AG09309 (cell line): ENCODE measurements around the gene RNF38.
"Not testable (repeated sequence)": the region's sequence is repeated elsewhere in the genome, so short reads cannot be mapped to it uniquely, and the experiment has no call there.

Experiments
- DNase-seq: peaks from one replicate; pipeline ENCODE4 v3.0.0-alpha.2; 2010; ENCODE audit warnings: low read depth
- H3K4me3 ChIP-seq: 2 replicates; pipeline ENCODE4 v1.5.1; 2011; ENCODE audit warnings: mild to moderate bottlenecking, low read depth, low read length, moderate library complexity; ENCODE audit not compliant: control insufficient read depth
- CTCF ChIP-seq: IDR thresholded peaks from 2 replicates; pipeline ENCODE4 v1.5.1; 2011; ENCODE audit warnings: mild to moderate bottlenecking, low read depth, low read length, inconsistent platforms; ENCODE audit not compliant: insufficient read depth, control insufficient read depth; ENCODE audit errors: missing control alignments

Gene RNF38

DNA sequence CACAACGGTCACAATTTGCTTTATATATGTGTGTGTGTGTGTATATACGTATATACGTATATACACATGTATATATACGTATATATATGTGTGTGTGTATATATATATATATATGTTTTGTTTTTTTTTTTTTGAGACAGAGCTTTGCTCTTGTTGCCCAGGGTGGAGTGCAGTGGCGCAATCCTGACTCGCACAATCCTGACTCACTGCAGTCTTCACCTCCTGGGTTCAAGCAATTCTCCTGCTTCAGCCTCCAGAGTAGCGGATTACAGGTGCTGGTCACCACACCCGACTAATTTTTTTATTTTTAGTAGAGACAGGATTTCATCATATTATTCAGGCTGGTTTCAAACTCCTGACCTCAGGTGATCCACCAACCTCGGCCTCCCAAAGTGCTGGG lies 3.1 kb downstream of the RNF38 start:
- TF ChIP-seq CTCF, result no peak
- DNase-seq, result no peak
- H3K4me3 ChIP-seq, result no peak overlapping the region

DNA sequence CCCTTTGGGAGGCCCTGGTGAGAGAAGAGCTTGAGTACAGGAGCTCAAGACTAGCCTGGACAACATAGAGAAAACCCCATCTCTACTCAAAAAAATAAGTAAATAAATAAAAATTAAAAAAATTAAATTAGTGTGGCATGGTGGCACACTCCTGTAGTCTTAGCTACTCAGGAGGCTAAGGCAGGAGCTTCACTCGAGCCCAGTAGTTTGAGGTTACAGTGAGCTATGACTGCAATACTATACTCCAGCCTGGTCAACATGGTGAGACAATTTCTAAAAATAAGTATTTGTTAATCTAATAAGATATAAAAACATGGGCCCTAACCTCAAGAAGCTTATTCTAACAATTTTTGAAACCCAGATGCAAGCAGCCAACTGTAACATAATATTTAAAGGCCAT lies 7.6 kb downstream of the RNF38 start:
- H3K4me3 ChIP-seq, result no peak overlapping the region
- TF ChIP-seq CTCF, result no peak
- no peak for DNase-seq

DNA sequence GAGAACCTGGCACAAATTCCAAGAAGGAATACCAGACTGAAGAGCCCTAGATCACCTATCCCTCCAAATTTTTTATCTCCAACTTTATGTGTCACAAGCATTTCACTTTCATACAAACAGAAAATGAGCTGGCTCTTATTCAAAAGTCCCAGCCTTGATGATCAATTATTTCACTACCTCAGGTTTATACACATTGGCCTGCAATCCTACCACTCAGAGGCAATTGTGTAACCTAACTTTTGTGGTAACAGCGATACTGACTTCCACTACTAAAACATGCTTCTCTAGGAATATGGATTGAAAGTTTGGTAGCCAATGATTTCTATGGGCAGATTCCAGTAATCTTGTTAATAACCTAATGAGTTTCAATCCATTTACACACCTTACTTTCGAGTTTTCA lies 10.5 kb downstream of the RNF38 start:
- no peak overlapping the region for H3K4me3 ChIP-seq
- no peak for TF ChIP-seq CTCF
- no peak for DNase-seq

DNA sequence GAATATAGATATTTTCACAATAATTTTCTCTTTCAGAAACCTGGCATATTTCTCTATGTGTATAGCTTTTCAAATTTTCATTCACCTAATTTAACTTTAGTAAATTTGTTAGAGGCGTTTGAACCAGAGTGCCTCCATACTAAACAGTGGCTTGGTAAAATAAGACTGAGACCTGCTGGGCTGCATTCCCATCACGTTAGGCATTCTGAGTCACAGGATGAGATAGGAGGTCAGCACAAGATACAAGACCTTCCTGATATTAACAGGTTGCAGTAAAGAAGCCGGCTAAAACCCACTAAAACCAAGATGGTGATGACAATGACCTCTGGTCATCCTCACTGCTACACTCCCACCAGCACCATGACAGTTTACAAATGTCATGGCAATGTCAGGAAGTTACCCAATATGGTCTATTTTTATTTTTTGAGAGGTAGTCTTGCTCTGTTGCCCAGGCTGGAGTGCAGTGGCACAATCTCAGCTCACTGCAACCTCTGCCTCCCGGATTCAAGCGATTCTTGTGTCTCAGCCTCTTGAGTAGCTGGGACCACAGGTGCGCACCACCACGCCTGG lies 13.6 kb downstream of the RNF38 start:
- DNase-seq, H3K4me3 ChIP-seq: not testable (repeated sequence)

DNA sequence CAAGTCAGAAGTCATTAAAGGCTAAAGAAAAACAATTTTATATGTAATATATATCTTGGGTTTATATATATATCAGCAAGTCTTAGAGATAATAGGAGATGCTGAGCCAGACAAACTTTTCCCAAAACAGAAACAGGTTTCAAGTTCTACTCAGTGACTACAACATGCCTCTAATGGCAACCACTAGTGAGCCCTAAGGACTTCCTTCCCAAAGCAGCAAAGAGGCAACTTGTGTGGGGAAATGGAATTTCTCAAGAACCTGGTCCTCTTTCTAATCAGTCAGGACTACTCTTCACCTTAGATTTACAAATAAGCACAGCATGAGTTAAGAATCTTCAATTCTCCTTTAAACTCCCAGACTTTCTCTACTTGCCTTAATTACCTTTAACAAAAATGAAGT lies 17.6 kb downstream of the RNF38 start:
- H3K4me3 ChIP-seq, result no peak overlapping the region
- no peak for DNase-seq

DNA sequence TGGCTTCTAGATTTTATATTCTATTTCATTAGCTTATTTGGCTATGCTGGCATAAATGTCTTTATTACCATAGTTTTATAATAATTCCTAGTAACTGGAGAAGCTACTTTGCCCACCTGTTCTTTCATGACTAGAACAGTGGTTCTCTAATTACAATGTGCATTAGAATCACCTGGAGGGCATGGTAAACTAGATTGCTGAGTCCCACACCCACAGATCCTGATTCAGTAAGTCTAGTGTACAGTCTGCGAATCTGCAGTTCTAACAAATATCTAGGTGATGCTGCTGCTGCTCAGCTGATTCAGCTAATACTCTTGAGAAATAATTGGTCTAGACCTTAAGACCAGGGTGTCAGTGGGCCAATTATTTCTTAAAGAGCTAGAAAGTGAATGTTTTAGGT lies 35.5 kb downstream of the RNF38 start:
- no peak for TF ChIP-seq CTCF
- no peak overlapping the region for H3K4me3 ChIP-seq
- DNase-seq, result no peak

More for the DNA sequence above, 17.6 kb downstream of the RNF38 start:
- TF ChIP-seq CTCF, result no peak

DNA sequence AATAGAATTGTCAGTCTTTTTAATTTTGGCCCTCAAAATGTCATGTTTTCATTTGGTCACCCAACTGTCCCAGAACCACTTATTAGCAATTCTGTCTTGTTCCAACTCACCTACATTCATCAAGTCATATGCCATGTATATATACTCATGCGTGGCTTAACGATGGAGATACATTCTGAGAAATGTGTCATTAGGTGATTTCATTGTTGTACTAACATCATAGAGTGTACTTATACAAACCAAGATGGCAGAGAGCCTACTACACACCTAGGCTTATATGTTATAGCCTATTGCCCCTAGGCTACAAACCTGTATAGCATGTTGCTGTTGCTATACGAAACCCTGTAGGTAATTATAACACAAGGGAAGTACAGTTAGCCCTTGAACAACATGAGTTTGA lies 36.6 kb downstream of the RNF38 start:
- no peak for DNase-seq
- no peak overlapping the region for H3K4me3 ChIP-seq
- no peak for TF ChIP-seq CTCF
